Skeletal muscle tissue (tissue), 4 donors: ENCODE measurements around the gene CEP135. TPM values are rescaled to one million over a fixed set of nuclear protein-coding genes. Genes with fewer than 3 reads are reported as not detected.
"Not testable (repeated sequence)": the region's sequence is repeated elsewhere in the genome, so short reads cannot be mapped to it uniquely, and the experiment has no call there.

Experiments
- H3K27ac ChIP-seq: one replicate; pipeline ENCODE4 v1.7.0; 2013; ENCODE audit warnings: mild to moderate bottlenecking, low read depth, low read length, inconsistent platforms
- H3K27me3 ChIP-seq, 3 donors: one replicate each; pipeline ENCODE4 v1.7.0; 2013; ENCODE audit warnings: low read length in 3 of 3; ENCODE audit not compliant: control insufficient read depth in 3 of 3, insufficient read depth in 3 of 3
- H3K36me3 ChIP-seq, 3 donors: one replicate each; pipeline ENCODE4 v1.7.0; 2013; ENCODE audit warnings: low read length in 3 of 3; ENCODE audit not compliant: control insufficient read depth in 3 of 3, insufficient read depth in 3 of 3
- H3K4me1 ChIP-seq, 3 donors: one replicate each; pipeline ENCODE4 v1.7.0; 2013; ENCODE audit warnings: low read length in 3 of 3, mild to moderate bottlenecking in 3 of 3; ENCODE audit not compliant: control insufficient read depth in 3 of 3, insufficient read depth in 3 of 3
- H3K4me3 ChIP-seq, 3 donors: one replicate each; pipeline ENCODE4 v1.7.0; 2013; ENCODE audit warnings: low read length in 3 of 3
- H3K9ac ChIP-seq, 3 donors: one replicate each; pipeline ENCODE4 v1.7.0; 2013; ENCODE audit warnings: low read length in 3 of 3, mild to moderate bottlenecking in 3 of 3, moderate library complexity in 2 of 3, low read depth in 1 of 3
- H3K9me3 ChIP-seq, 3 donors: one replicate each; pipeline ENCODE4 v1.7.0; 2013; ENCODE audit warnings: low read length in 3 of 3; ENCODE audit not compliant: control insufficient read depth in 3 of 3
- total RNA-seq: library from RNA; depleted of rRNA; stranded (reverse); fragments of >200 nt; gene quantifications from one replicate; pipeline ENCODE4 v1.2.3, GENCODE V29; 2014
- donor health status: Osteomylitis.

CEP135 gene
- total RNA-seq, 1 donor from 2014 or later = 5.7 TPM

DNA sequence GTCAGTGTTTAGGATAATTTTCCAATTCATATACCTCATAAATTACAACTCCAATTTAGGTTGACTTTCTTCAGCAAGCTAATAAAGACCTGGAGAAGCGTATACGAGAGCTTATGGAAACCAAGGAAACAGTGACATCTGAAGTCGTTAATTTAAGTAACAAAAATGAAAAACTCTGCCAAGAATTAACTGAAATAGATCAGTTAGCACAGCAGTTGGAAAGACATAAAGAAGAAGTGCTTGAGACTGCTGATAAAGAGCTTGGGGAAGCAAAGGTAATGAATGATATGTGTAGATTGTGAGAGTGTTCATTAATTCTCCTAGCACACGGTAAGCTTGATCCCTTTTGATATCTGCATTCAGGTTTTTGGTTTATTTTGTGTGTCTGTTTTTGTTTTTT lies 16.8 kb downstream of the CEP135 start:
- Histone ChIP-seq H3K27me3 (no peaks in the 10 kb centered on the region), H3K27ac (no peak overlapping the region), H3K9me3 (no peaks in the 10 kb centered on the region), H3K4me3 (no peak overlapping the region), H3K36me3 (peaks cover 0 to 2% (median 0%) of the 10 kb centered on the region in 3 donors), H3K4me1 (no peaks in the 10 kb centered on the region), H3K9ac (no peak overlapping the region)

DNA sequence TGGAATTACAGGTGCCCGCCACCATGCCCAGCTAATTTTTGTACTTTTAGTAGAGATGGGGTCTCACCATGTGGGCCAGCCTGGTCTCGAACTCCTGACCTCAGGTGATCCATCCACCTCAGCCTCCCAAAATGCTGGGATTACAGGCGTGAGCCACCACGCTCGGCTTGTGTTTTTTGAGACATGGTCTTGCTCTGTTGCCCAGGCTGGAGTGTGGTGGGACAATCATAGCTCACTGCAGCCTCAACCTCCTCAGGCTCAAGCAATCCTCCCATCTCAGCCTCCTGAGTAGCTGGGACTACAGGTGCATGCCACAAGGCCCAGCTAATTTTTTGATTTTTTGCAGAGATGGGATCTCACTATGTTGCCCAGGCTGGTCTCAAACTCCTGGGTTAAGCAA lies 17.6 kb downstream of the CEP135 start:
- H3K36me3 ChIP-seq, H3K4me1 ChIP-seq, H3K27me3 ChIP-seq, H3K9ac ChIP-seq, H3K9me3 ChIP-seq, H3K4me3 ChIP-seq, H3K27ac ChIP-seq: not testable (repeated sequence)

DNA sequence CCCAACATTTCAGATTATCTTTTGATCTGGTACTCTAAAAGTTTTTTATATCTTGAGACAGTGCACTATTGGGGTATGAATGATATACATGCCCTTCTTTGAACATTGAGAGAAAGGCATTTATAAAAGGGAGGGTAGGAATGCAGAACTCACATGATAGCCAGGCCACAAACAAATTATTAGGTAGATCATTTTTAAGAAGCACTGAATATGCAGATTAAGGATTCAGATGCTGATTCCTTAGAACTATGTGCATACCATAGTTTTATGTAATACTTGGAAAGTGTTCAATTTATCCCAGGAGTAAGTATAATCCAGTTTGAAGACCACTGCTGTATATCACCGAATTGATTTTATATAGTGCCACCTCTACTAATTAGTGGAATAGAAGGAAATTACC lies 18.6 kb downstream of the CEP135 start:
- H3K4me1 ChIP-seq = no peaks in the 10 kb centered on the region
- peaks cover 0 to 2% (median 0%) of the 10 kb centered on the region in 3 donors for H3K36me3 ChIP-seq
- H3K9ac ChIP-seq = no peak overlapping the region
- H3K9me3 ChIP-seq = no peaks in the 10 kb centered on the region
- H3K4me3 ChIP-seq = no peak overlapping the region
- H3K27me3 ChIP-seq = no peaks in the 10 kb centered on the region
- H3K27ac ChIP-seq = no peak overlapping the region

DNA sequence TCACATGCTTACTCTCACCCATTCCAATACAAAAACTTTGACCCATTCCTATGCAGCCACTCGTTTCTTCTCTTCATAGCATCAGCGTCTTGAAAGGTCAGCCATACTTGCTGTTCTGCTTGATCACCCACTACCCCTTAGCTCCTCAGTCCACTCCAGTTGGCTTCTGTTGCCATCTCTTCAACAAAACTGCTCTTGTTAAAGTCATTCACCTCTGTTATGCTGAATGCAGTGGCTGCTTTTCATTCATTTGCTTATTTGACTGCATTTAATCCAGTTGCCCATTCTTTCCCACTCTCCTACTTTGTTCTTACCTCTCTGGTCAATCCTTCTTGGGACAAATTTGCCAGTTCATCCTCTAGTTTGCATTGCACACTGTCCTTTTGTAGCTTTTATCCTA lies 24.9 kb downstream of the CEP135 start:
- Histone ChIP-seq H3K9me3 (no peaks in the 10 kb centered on the region), H3K4me1 (no peaks in the 10 kb centered on the region), H3K36me3 (peaks cover 0 to 4% (median 2%) of the 10 kb centered on the region in 3 donors), H3K9ac (no peak overlapping the region), H3K27me3 (no peaks in the 10 kb centered on the region), H3K27ac (no peak overlapping the region), H3K4me3 (no peak overlapping the region)

DNA sequence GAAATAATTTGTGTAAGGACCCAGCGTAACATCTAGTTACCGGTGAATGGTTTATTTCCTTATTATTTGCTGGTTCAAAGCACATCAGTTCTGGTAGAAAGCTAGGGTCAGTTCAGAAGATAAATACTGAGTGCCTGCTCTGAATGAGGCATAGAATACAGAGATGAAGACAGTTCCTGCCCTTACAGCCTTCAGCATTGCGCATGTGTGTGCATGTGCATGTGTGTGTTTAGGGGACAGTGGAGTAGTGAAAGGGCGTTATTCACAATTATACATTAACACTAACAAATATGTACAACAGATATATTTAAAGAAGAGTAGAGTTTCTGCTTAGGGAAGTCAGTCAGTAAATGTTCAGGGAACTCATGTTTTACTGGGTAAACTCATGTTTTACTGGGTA lies 29.1 kb downstream of the CEP135 start:
- Histone ChIP-seq H3K36me3 (peaks cover 0 to 11% (median 2%) of the 10 kb centered on the region in 3 donors), H3K27ac (no peak overlapping the region), H3K9ac (no peak overlapping the region), H3K4me1 (no peaks in the 10 kb centered on the region), H3K9me3 (no peaks in the 10 kb centered on the region), H3K4me3 (no peak overlapping the region), H3K27me3 (no peaks in the 10 kb centered on the region)

DNA sequence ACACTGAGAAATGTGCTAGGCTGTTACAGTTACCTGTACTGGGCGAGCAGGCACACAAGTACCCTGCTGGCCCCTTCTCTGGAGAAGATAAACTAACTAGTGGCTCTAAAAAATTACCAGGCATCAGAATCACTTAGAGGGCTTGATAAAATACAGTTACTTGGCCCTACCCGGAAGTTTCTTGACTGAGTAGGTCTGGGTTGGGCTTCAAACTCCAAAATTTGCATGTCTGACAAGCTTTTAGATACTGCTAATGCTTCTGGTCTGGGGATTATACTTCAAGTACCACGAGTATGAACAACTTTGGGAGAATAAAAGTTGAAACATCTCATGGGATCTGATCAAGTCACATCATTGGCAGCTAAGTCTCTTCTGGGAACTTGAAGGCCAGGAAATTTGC lies 30.8 kb downstream of the CEP135 start:
- Histone ChIP-seq H3K36me3 (peaks cover 0 to 12% (median 2%) of the 10 kb centered on the region in 3 donors), H3K4me3 (no peak overlapping the region), H3K27me3 (no peaks in the 10 kb centered on the region), H3K9me3 (no peaks in the 10 kb centered on the region), H3K27ac (no peak overlapping the region), H3K4me1 (no peaks in the 10 kb centered on the region), H3K9ac (no peak overlapping the region)

DNA sequence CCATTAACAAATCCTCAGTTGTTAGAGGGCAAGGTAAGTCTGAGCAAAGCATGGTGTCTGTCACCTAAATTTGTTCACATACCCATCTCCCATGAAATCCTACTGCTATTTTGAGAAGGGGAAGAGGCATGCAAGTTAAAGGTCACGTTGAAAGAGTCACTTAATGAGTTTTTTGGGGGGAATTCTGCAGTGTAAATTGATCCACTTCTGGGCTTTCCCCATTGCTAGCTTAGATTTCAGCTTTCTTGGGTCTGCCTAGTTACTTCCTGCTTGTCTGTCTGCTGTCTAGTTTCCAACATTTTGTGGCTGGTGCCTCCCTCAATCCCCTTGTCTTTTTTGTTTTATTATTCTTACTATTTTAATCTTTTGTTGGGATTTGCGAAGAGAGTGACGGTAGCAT lies 32.0 kb downstream of the CEP135 start:
- Histone ChIP-seq H3K9me3 (no peaks in the 10 kb centered on the region), H3K4me1 (no peaks in the 10 kb centered on the region), H3K27me3 (no peaks in the 10 kb centered on the region), H3K4me3 (no peak overlapping the region), H3K36me3 (peaks cover 0 to 9% (median 2%) of the 10 kb centered on the region in 3 donors), H3K27ac (no peak overlapping the region), H3K9ac (no peak overlapping the region)

DNA sequence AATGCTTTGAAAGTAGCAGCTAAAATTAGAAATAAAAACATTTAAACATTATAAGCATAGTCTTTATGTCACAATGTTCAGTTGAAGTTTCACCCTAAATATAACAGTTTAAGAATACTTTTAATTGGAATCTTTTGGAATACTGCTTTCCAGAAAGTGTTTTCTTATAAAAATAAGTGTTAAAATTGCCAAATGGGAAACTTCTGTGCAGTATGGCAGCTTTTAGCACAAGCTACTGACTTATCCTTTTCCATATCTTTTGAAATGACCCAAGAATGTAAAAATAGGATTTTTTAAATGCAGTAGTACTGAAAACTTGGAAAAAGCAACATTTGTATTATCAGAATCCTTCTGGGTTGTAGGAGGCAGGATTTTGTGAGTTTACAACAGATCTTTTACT lies 34.2 kb downstream of the CEP135 start:
- Histone ChIP-seq H3K36me3 (peaks cover 0 to 9% (median 6%) of the 10 kb centered on the region in 3 donors), H3K4me3 (no peak overlapping the region), H3K9me3 (no peaks in the 10 kb centered on the region), H3K27ac (no peak overlapping the region), H3K4me1 (no peaks in the 10 kb centered on the region), H3K27me3 (no peaks in the 10 kb centered on the region), H3K9ac (no peak overlapping the region)

DNA sequence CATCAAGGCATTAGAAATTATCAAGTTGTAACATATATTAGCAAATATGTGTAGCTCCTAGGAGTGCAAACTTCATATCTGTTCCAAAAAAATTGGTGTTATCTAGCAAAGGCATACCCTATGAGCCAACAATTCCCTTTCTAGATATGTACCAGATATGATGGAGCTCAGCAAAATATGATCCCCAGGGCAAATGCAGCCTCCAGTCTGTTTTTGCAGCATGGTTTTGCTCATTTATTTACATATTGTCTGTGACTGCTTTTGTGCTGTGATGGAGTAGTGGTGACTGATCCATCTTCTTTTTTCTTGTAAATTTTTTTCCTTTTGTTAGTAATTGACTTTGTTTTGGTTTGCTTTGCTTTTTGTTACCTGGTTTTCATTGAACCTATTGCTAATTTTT lies 41.0 kb downstream of the CEP135 start:
- no peaks in the 10 kb centered on the region for H3K4me1 ChIP-seq
- no peak overlapping the region for H3K9ac ChIP-seq
- no peaks in the 10 kb centered on the region for H3K27me3 ChIP-seq
- H3K36me3 ChIP-seq = peaks cover 0 to 6% (median 2%) of the 10 kb centered on the region in 3 donors
- no peak overlapping the region for H3K4me3 ChIP-seq
- H3K27ac ChIP-seq = no peak overlapping the region
- H3K9me3 ChIP-seq = no peaks in the 10 kb centered on the region

DNA sequence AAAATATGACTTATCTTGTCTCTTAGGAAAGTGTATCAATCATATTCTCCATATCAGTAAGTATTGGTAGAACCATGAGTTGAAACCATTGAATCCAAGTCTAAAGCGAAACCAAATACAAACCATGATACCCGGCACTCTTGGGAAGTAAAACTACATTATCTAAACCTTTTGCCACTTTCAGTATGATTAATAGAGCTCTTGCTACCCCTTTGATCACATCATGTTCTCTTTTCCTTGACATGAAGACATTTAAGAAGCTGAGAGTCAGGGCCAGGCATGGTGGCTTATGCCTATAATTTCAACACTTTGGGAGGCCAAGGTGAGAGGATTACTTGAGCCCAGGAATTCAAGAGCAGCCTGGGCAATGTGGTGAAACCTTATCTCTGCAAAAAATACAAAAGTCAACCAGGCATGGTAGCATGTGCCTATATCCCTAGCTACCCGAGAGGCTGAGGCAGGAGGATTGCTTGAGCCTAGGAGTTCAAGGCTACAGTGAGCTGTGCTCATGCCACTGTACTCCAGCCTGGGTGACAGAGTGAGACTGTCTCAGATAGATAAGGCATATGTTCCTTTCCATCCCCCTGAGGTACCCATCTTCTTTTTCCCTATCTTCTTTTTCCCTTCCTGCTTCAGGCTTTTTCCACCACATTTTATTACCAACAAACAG lies 45.4 kb downstream of the CEP135 start:
- no peaks in the 10 kb centered on the region for H3K4me1 ChIP-seq
- H3K9ac ChIP-seq = no peak overlapping the region
- H3K9me3 ChIP-seq = no peaks in the 10 kb centered on the region
- H3K27me3 ChIP-seq = no peaks in the 10 kb centered on the region
- no peak overlapping the region for H3K4me3 ChIP-seq
- H3K36me3 ChIP-seq = peaks cover 0 to 2% (median 1%) of the 10 kb centered on the region in 3 donors
- H3K27ac ChIP-seq = no peak overlapping the region
